SK-N-SH (cell line): ENCODE measurements around the gene KLF2. TPM values are rescaled to one million over a fixed set of nuclear protein-coding genes. Genes with fewer than 3 reads are reported as not detected.
A peak's percentile ranks its signal among the peaks of the same experiment; 100 is the strongest.

Source experiments
- CTCF ChIA-PET: fragments of 300-600, 350-600 bp; formaldehyde crosslinking; extraction: SDS; loops from one replicate; lab custom pipeline; 2021; lab: Yijun Ruan, JAX
- POLR2A ChIA-PET: fragments of 350-600 bp; sonication (Branson Sonifier 250); formaldehyde crosslinking; extraction: SDS; loops from one replicate; lab custom pipeline; 2020; ENCODE audit warnings: antibody characterized with exemption, inconsistent platforms; lab: Yijun Ruan, JAX
- DNase-seq: peaks from one replicate; pipeline ENCODE4 v3.0.0; 2012
- H2AFZ ChIP-seq: fragments of 200-600 bp; sonication (generic); 2 replicates; pipeline ENCODE4 v1.8.1; 2016; ENCODE audit warnings: antibody characterized with exemption, mild to moderate bottlenecking, low read depth
- H3F3A ChIP-seq: fragments of 200-600 bp; sonication (generic); replicated peaks from 2 replicates; pipeline ENCODE3; 2016; ENCODE audit warnings: antibody characterized with exemption, mild to moderate bottlenecking; ENCODE audit not compliant: insufficient read depth
- H3K27ac ChIP-seq, 2 experiments: fragments of 200-500 bp in 1 of 2; fragments of 200-600 bp in 1 of 2; sonication (Bioruptor generic) in 1 of 2; sonication (generic), shearing (Covaris generic) in 1 of 2; 2 replicates each; pipeline versions ENCODE4 v1.5.1 to v1.6.1; 2014 to 2016; ENCODE audit warnings: low read depth in 2 of 2, inconsistent platforms in 1 of 2, low read length in 1 of 2, mild to moderate bottlenecking in 1 of 2, mixed read lengths in 1 of 2
- H3K27me3 ChIP-seq: fragments of 200-600 bp; sonication (generic), shearing (Covaris generic); 2 replicates; pipeline ENCODE4 v1.6.1; 2016; ENCODE audit warnings: mixed run types; ENCODE audit not compliant: insufficient read depth
- H3K36me3 ChIP-seq, 2 experiments: fragments of 200-500 bp in 1 of 2; fragments of 200-600 bp in 1 of 2; sonication (Bioruptor generic) in 1 of 2; sonication (generic) in 1 of 2; replicated peaks in 1 of 2; 2 replicates each; pipeline versions ENCODE3 to v1.5.1; 2014 to 2016; ENCODE audit warnings: low read length in 1 of 2, mild to moderate bottlenecking in 1 of 2; ENCODE audit not compliant: insufficient read depth in 2 of 2, control insufficient read depth in 1 of 2
- H3K4me1 ChIP-seq, 2 experiments: fragments of 200-500 bp in 1 of 2; fragments of 200-600 bp in 1 of 2; sonication (Bioruptor generic) in 1 of 2; sonication (generic), shearing (Covaris generic) in 1 of 2; 2 replicates each; pipeline versions ENCODE4 v1.5.1 to v1.6.1; 2014 to 2016; ENCODE audit warnings: low read depth in 1 of 2, low read length in 1 of 2, mixed run types in 1 of 2; ENCODE audit not compliant: insufficient read depth in 2 of 2, control insufficient read depth in 1 of 2
- H3K4me2 ChIP-seq: fragments of 200-600 bp; sonication (generic), shearing (Covaris generic); 2 replicates; pipeline ENCODE4 v1.6.1; 2017; ENCODE audit warnings: mixed run types
- H3K4me3 ChIP-seq, 2 experiments: fragments of 200-500 bp in 1 of 2; fragments of 200-600 bp in 1 of 2; sonication (Bioruptor generic) in 1 of 2; sonication (generic), shearing (Covaris generic) in 1 of 2; 2 replicates each; pipeline versions ENCODE4 v1.5.1 to v1.8.1; 2014 to 2016; ENCODE audit warnings: low read depth in 2 of 2, inconsistent platforms in 1 of 2, low read length in 1 of 2, mild to moderate bottlenecking in 1 of 2, mixed read lengths in 1 of 2, moderate library complexity in 1 of 2
- H3K79me2 ChIP-seq: fragments of 200-600 bp; sonication (generic); 2 replicates; pipeline ENCODE4 v1.8.1; 2017; ENCODE audit warnings: mild to moderate bottlenecking; ENCODE audit not compliant: insufficient read depth
- H3K9ac ChIP-seq: fragments of 200-600 bp; sonication (generic); 2 replicates; pipeline ENCODE4 v1.6.1; 2017; ENCODE audit warnings: mixed run types
- H3K9me2 ChIP-seq: fragments of 200-600 bp; sonication (generic); 2 replicates; pipeline ENCODE4 v1.6.1; 2017; ENCODE audit warnings: mixed run types
- H3K9me3 ChIP-seq: fragments of 200-600 bp; sonication (generic); 2 replicates; pipeline ENCODE4 v1.6.1; 2017; ENCODE audit warnings: mixed run types, mild to moderate bottlenecking, moderate library complexity
- H4K20me1 ChIP-seq: fragments of 200-600 bp; sonication (generic); 2 replicates; pipeline ENCODE4 v1.6.1; 2017; ENCODE audit warnings: mild to moderate bottlenecking, mixed run types; ENCODE audit not compliant: insufficient read depth
- CHD2 ChIP-seq: fragments of 150-350 bp; IDR thresholded peaks from 2 replicates; pipeline ENCODE4 v1.6.1; 2018; ENCODE audit warnings: low read length; ENCODE audit not compliant: partially characterized antibody
- ELF1 ChIP-seq: IDR thresholded peaks from 2 replicates; pipeline ENCODE4 v1.4.0; 2012
- EP300 ChIP-seq, 2 experiments: IDR thresholded peaks; 2 replicates each; pipeline versions ENCODE4 v1.4.0 to v1.6.1; 2012; ENCODE audit warnings: borderline replicate concordance in 1 of 2, low read depth in 1 of 2, low read length in 1 of 2
- EZH2phosphoT487 ChIP-seq: fragments of 200-600 bp; sonication (generic); IDR thresholded peaks from 2 replicates; pipeline ENCODE4 v1.6.1; 2017; ENCODE audit warnings: low read depth, mixed run types, mild to moderate bottlenecking, antibody characterized with exemption, moderate library complexity, borderline replicate concordance
- FOXM1 ChIP-seq: IDR thresholded peaks from 2 replicates; pipeline ENCODE4 v1.4.0; 2012; ENCODE audit warnings: low read depth, mild to moderate bottlenecking
- GATA2 ChIP-seq: sonication (generic); formaldehyde crosslinking; IDR thresholded peaks from 2 replicates; pipeline ENCODE4 v1.5.0; 2020; ENCODE audit warnings: mild to moderate bottlenecking, missing genetic modification reagents
- JUND ChIP-seq: IDR thresholded peaks from 2 replicates; pipeline ENCODE4 v1.4.0; 2012
- MAX ChIP-seq: IDR thresholded peaks from 2 replicates; pipeline ENCODE4 v1.4.0; 2012; ENCODE audit warnings: low read depth
- MEF2A ChIP-seq: IDR thresholded peaks from 2 replicates; pipeline ENCODE4 v1.4.0; 2012; ENCODE audit warnings: low read depth, borderline replicate concordance
- MXI1 ChIP-seq: IDR thresholded peaks from 2 replicates; pipeline ENCODE4 v1.6.1; 2012; ENCODE audit warnings: mild to moderate bottlenecking, low read depth, low read length, improper control_type of control experiment
- NFIC ChIP-seq: IDR thresholded peaks from 2 replicates; pipeline ENCODE4 v1.4.0; 2012; ENCODE audit warnings: borderline replicate concordance
- RAD21 ChIP-seq: IDR thresholded peaks from 2 replicates; pipeline ENCODE4 v1.6.1; 2012; ENCODE audit warnings: mild to moderate bottlenecking, low read length
- RCOR1 ChIP-seq: fragments of 150-350 bp; IDR thresholded peaks from 2 replicates; pipeline ENCODE4 v1.6.1; 2017; ENCODE audit warnings: antibody characterized with exemption, low read length
- RFX5 ChIP-seq: IDR thresholded peaks from 2 replicates; pipeline ENCODE4 v1.6.1; 2012; ENCODE audit warnings: mild to moderate bottlenecking, improper control_type of control experiment, low read length
- SIN3A ChIP-seq: IDR thresholded peaks from 2 replicates; pipeline ENCODE4 v1.6.1; 2012; ENCODE audit warnings: low read depth, mild to moderate bottlenecking, low read length, moderate library complexity, borderline replicate concordance
- SMC3 ChIP-seq: IDR thresholded peaks from 2 replicates; pipeline ENCODE4 v1.6.1; 2012; ENCODE audit warnings: low read depth, low read length, improper control_type of control experiment
- TCF12 ChIP-seq: IDR thresholded peaks from 2 replicates; pipeline ENCODE4 v1.4.0; 2012
- TEAD4 ChIP-seq: IDR thresholded peaks from 2 replicates; pipeline ENCODE4 v1.4.0; 2012; ENCODE audit warnings: mild to moderate bottlenecking, borderline replicate concordance; ENCODE audit not compliant: insufficient read depth
- USF2 ChIP-seq: fragments of 150-350 bp; IDR thresholded peaks from 2 replicates; pipeline ENCODE4 v1.6.1; 2017; ENCODE audit warnings: antibody characterized with exemption, low read length, low read depth, borderline replicate concordance
- WGBS: methylation state at CpG from one replicate; pipeline ENCODE4 v1.1.6; 2017; ENCODE audit warnings: low lambda C conversion rate; 5-methylcytosine and 5-hydroxymethylcytosine counted together
- polyA plus RNA-seq, 3 experiments: library from polyadenylated mRNA; depleted of rRNA; stranded (reverse); fragments of >200 nt; gene quantifications; 2 replicates each; pipeline ENCODE4 v1.2.3, GENCODE V29; 2012
- TF ChIP-seq, protein P1 (sequence below): IDR thresholded peaks from 2 replicates; pipeline ENCODE4 v1.4.0; 2012; ENCODE audit warnings: low read depth, borderline replicate concordance
- TF ChIP-seq, protein P2 (sequence below): IDR thresholded peaks from 2 replicates; pipeline ENCODE4; 2012

Gene KLF2
- polyA plus RNA-seq, 1 of the 3 experiments (the other 2 are of a cell fraction): 6.9 TPM

DNA sequence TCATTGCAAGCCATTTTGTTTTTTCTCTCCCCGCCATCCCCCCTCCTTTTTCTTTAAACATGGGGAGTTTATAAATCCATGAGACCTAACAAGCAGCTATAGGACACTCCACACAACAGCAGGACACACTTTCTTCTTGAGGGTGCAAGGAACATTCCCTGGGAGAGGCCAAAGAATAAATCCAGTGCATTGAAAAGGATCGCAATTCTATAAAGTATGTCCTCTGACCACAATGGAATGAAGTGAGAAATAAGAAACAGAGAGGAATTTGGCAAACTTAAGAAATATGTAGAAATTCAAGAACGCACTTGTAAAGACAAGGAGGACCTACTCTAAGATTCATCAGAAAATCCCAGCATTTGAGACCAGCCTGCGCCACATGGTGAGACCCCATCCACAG, 11.9 kb downstream of the KLF2 start:
- CTCF ChIA-PET: no interaction called here

GRCh38 chr19:16337809-16338469, 13.3 kb downstream of the KLF2 start:
- H3K9me3 ChIP-seq: no peaks in the 10 kb centered on the region
- H4K20me1 ChIP-seq: no peaks in the 10 kb centered on the region
- H3K27me3 ChIP-seq: no peaks in the 10 kb centered on the region
- peaks cover 26% of the 10 kb centered on the region for H3F3A ChIP-seq
- peak overlapping the region; percentile 65 to 77; a peak in 3 of 4 replicates for H3K27ac ChIP-seq
- H3K9me2 ChIP-seq: no peaks in the 10 kb centered on the region
- no peak overlapping the region for H3K4me3 ChIP-seq
- H3K79me2 ChIP-seq: no peaks in the 10 kb centered on the region
- 80% methylated on average over 8 of the region's 13 CpGs for WGBS
- no peak for DNase-seq
- ChIA-PET CTCF (interaction anchor here (1.2 kb wide), 2 partner anchors 9 to 25 kb away, joined by 3 to 4 read pairs; no protein-coding TSS in a partner anchor), POLR2A (no interaction called here)
- peak overlapping the region; percentile 53; the same call in 1 of the 2 replicates for H3K9ac ChIP-seq
- peaks cover 0 to 22% of the 10 kb centered on the region in 2 experiments; a peak in 3 of 4 replicates for H3K4me1 ChIP-seq
- H3K36me3 ChIP-seq: no peaks in the 10 kb centered on the region
- H3K4me2 ChIP-seq: peak overlapping the region; percentile 75; the same call in 1 of the 2 replicates
- H2AFZ ChIP-seq: no peak overlapping the region
- no peak for TF ChIP-seq RCOR1
- no peak for TF ChIP-seq GATA2
- TF ChIP-seq, protein P1, sequence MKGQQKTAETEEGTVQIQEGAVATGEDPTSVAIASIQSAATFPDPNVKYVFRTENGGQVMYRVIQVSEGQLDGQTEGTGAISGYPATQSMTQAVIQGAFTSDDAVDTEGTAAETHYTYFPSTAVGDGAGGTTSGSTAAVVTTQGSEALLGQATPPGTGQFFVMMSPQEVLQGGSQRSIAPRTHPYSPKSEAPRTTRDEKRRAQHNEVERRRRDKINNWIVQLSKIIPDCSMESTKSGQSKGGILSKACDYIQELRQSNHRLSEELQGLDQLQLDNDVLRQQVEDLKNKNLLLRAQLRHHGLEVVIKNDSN: no peak
- TF ChIP-seq USF2: no peak
- no peak for TF ChIP-seq TEAD4
- TF ChIP-seq EP300 (IDR thresholded peaks at IDR 0.05; ENCODE audit: borderline replicate concordance in 1 of 2, low read depth in 1 of 2, low read length in 1 of 2): no peak
- TF ChIP-seq CHD2: no peak
- no peak for TF ChIP-seq RFX5
- no peak for TF ChIP-seq RAD21
- no peak for TF ChIP-seq SIN3A
- TF ChIP-seq MXI1: no peak
- no peak for TF ChIP-seq MAX
- TF ChIP-seq MEF2A: no peak
- TF ChIP-seq FOXM1: no peak
- TF ChIP-seq JUND: no peak
- TF ChIP-seq ELF1: no peak
- TF ChIP-seq, protein P2, sequence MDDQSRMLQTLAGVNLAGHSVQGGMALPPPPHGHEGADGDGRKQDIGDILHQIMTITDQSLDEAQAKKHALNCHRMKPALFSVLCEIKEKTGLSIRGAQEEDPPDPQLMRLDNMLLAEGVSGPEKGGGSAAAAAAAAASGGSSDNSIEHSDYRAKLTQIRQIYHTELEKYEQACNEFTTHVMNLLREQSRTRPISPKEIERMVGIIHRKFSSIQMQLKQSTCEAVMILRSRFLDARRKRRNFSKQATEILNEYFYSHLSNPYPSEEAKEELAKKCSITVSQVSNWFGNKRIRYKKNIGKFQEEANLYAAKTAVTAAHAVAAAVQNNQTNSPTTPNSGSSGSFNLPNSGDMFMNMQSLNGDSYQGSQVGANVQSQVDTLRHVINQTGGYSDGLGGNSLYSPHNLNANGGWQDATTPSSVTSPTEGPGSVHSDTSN: no peak

More for the DNA sequence above, 11.9 kb downstream of the KLF2 start:
- Histone ChIP-seq H3K27me3 (no peaks in the 10 kb centered on the region), H4K20me1 (no peaks in the 10 kb centered on the region), H3K9me3 (no peaks in the 10 kb centered on the region), H3K4me1 (peaks cover 0 to 22% of the 10 kb centered on the region in 2 experiments; a peak in 3 of 4 replicates), H3K4me2 (no peak overlapping the region), H2AFZ (no peak overlapping the region), H3K79me2 (no peaks in the 10 kb centered on the region), H3K9ac (no peak overlapping the region), H3K36me3 (no peaks in the 10 kb centered on the region), H3K9me2 (no peaks in the 10 kb centered on the region), H3K27ac (peak overlapping the region in 1 of 2 experiments; percentile 25; a peak in 1 of 4 replicates), H3F3A (peaks cover 17% of the 10 kb centered on the region), H3K4me3 (no peak overlapping the region)
- DNase-seq: no peak
- TF ChIP-seq SMC3 (no peak), EZH2phosphoT487 (no peak), TEAD4 (no peak), TCF12 (peak; percentile 22; the same call in 1 of the 2 replicates), NFIC (no peak; the same call in 1 of the 2 replicates)
- TF ChIP-seq, protein P2: no peak
- 69% methylated on average over 4 of the region's 4 CpGs for WGBS
- POLR2A ChIA-PET: no interaction called here
